Activated naive CD4-positive, alpha-beta T cell (primary cell): Measurements from ENCODE around the gene SCYL1.
"Not testable (repeated sequence)": the region's sequence is repeated elsewhere in the genome, so short reads cannot be mapped to it uniquely, and the experiment has no call there.

Experiments
- DNase-seq, 4 experiments: peaks; one replicate each; lab custom pipeline; 2025; lab: John Stamatoyannopoulos, UW

SCYL1 gene

DNA sequence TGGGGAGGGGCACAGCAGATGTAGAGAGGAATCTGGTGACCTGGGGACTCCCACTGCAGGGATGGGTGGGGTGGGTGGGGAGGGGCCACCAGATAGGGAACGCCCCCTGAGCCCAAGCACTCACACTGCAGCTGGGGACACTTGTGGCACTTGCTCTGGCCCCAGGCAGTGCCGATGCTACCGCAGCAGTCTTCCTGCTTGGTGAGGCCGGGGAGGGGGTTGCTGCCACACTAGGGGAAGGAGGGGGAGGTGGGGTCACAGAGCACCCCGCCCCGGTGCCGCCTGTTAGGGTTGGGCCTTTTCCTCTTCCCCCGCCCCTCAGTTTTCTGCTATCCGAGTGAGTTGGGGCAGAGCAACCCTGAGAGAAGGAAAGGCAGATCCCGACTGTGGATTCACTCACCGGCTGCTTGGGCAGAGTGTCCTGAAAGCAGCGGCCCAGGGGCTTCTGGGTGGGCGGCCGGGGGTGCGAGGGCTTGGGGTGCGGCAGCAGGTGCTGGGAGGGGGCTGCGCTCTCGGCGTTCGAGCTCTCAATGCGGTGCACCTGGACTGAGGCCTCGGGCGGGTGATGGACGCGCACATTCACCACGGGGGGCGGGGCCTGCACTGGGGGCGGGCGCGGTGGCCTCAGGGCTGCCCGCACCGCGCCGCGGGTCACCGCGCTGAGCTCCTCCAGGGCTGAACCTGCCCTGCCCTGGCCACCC, 28.6 kb downstream of the SCYL1 start:
- peak in 2 of 4 experiments; percentile 73 to 82 for DNase-seq

DNA sequence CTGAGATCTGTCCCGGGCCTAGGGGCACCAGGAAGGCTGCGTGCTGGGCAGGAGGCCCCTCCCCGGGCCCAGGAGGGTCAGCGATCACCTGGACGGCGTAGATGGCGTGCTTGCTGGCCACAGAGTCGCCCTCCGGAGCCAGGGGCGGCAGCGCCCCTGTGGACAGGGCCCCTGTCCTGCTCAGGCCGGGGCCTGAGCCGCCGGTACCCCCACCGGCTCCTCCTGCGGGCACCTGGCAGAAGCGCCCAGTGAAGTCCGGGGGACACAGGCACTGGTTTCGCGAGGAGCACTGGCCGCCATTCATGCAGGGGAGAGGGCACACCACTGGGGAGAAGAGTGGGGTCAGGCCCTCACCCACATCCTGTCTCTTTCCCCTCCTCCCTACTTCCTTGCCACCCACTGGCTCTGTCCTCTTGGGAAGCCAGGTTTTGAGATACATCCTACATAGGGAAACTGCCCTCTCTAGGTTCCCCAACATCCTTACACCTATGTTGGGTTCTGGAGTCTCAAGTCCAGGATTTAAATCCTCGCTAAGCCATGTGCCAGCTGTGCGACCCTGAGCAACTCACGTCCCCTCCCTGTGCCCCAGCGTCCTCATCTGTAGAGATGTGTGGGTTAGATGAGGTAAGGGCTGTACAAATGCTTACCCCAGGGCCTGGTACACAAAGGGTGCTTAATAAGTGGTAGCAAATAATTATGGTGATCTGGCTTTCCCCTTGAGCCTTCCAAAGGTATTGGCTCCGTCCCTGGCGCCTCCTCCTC, 29.4 kb downstream of the SCYL1 start:
- no peak for DNase-seq

DNA sequence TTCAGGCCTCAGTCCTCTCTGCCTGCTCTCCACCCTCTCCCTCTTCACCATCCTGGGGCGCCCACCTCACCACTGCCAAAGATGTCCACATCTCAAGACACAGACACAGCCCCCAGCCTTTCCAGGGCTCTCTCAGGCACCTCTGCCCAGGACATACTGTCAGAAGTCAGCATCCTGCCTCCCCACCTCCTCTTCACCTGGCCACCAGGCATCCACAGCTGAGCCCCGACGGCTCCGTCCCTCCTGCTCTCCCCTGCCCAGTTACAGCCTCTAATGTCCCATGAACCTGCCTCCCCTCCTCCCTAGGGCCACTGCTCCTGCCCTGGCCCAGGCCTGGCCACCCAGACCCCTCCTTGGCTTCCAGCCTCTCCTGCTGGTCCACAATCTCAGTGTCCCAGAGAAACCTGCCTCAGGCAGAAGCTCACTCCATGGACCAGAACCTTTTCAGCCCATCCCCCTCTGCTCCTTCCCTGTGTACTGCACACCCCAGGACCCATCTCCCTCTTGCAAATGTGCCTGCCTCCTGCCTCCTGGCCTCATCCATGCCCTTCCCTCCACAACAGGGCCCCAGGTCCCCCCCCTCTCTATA, 30.1 kb downstream of the SCYL1 start:
- DNase-seq: no peak

DNA sequence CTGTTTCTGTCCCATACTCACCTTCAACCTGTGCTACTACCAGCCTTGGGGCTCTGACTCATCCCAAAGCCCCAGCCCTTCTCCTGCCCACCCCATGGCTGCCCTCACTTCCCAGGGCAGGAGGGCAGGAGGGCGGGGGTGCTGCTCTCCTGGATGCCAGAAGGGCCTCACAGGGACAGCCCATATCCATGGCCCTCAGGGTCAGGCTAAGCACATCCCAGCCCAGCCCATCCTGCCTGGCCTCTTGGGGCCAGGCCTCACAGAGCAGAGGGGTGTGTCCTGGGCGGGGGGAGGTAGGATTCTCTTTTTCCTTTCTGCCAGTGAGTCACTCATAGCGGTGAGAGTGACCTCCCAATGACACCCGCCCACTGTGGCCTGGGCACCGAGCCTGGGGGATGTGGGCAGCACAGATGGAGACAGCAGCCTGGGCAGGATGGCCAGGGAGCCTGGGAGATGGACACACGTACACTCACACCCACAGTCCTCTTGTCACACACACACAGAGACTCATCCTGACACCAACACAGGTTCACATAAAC, 30.9 kb downstream of the SCYL1 start:
- DNase-seq: no peak

DNA sequence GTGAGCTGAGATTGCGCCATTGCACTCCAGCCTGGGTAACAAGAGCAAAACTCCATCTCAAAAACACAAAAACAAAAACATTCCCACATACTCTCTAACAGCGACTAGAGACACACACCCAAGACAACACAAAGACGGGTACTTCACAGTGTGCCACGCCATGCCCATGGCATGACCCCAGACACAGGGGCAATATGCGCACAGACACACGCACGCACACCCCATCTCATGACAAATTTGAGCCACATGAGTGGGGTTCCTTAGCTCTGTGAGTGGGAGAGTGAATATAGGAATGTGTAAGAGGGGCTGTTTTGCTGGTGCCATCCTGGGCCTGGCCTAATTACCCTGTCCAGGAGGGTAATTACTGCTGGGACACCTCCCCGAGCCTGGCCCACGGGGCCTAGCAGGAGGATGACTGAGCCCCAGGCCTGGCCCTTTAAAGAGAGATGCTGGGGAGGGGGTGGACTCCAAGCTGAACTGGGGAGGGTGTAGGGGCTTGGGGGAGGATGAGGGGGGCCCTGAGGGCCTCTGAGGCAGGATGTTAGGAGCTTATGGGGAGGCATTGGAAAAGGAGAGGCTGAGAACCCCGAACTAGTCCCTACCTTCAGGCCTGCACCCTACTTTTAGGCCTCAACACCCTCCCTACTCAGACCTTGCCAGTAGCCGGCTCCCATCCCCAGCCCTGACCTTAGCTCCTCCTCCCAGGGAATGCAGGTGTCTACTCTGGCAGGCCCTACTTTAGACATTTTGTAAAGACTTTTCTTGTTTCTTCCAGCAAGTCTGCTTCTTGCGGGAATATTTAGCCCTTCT, 31.8 kb downstream of the SCYL1 start:
- no peak for DNase-seq

DNA sequence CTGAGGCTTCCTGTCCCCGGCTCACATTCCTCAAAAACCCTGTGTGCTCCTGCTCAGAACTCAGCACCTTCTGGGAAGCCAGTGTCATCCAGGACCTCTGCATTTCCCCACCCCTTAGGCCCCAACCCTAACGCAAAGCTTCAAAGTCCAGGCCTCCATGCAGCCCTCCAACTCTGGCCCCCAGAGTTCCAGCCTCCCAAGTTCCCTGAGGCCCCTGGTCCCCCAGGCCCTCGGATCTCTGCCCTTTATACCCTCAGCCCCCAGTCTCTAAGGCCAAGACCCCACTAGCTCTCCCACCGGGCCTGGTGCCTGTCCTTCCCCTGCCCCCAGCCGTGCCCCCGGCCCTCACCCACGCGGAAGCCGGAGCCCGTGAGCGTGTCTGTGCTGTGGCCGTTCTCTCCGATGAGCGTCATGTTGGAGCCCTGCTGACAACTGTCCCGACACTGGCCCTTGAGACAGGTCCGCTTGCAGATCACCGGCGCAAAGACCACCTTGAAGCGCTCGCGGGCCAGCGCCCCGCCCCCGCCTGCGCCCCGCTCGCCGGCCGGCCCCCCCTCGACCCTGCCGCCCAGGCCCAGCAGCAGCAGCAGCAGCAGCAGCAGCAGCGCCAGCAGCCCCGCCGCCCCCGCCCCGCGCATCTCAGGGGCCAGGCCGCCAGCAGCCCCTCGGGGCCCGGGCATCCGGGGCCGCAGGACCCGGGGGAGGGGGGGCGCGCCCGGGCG, 32.6 kb downstream of the SCYL1 start:
- no peak for DNase-seq

DNA sequence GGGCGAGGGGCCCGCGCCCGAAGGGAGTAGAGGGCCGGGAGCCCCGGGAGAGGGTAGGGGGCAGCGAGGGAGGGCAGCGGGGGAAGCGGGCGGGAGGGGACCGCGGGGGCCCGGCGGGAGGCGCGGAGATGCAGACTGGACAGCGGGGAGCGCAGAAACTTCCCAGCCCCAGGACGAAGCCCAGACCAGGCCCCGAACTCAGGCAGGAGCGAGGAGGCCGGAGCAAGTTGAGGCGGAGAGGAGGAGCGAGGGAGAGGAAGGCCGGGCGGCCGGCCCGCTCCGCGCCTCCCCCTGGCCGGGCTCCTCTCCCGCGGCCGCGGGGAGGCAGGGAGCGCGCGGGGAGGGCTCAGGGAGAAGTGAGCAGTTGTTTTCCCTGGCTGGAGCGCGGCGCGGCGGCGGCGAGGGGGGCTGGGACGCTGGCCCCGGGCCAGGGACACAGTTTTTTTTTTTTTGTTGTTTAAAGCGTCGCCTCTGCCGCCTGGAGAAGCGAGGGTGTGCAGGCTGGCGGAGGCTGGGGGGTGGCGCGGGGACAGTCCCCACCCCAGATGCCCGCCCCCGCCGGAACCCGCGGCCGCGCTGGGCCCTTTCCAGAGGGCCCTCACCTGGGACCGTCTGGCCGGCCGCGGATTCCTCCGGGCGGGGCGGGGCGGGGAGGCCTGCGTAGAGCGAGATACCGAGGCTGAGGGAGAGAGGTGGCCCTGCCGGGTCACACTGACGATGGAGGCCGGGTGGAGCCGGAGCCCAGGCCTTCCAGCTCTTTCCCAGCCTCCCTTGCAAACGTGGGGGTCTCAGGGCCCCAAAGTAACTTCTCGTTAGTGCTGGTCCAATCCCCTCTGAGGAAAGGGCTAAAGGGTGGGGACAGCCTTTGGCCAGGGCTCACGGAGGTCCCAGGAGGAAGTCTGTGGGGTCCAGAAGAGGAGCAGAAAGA, 33.4 kb downstream of the SCYL1 start, which contains the start of gene LTBP3:
Gene LTBP3, minus strand, starts transcription at position 358 of the 928 bp plus-strand sequence. CDS start 400 bp downstream, outside the sequence.
- DNase-seq: peak in 1 of 4 experiments; percentile 40

DNA sequence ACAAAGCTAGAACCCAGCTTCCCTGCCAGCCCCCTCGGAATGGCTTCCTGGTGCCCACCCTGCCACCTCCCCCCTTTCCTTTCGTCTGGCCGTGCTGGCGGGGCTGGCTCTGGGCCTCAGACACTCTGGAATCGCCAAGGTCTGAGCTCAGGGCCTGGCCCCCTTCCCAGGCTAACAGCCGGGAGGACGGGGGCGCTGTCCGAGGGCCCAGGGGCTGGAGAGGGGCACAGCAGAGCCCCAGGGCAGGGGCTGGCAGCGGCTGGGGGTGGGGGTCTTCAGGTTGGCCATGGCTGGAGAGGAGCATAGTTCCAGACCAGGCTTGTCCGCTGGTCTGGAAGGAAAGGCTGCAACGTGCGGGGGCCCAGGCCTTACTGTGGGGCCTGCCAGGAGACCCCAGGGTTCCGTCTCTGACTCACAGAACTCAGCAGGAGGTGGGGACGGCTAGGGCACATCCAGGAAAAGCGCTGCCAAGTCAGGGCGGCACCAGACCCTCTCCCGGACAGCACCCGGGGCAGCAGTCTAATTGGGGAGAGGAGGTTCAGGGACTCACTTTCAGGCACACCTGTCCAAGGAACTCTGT, 34.1 kb downstream of the SCYL1 start:
- no peak for DNase-seq

DNA sequence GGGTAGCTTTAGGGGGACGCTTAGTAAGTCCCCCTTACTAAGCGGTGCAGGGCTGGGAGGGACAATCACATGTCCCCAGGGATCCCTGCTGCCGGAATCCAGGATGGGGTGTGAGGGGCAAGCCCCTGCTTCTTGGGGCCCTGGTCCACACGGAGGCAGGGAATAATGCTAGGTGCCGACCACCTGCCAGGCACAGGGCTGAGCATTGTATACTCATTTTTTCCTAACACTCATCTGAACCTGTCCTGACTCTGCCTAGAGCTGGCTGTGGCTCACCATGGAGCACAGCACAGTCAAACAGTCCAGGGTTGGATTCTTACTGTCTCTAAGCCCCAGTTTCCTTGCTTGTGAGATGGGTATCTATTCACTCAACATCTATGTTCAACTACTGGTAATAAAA, 34.7 kb downstream of the SCYL1 start:
- DNase-seq: no peak

DNA sequence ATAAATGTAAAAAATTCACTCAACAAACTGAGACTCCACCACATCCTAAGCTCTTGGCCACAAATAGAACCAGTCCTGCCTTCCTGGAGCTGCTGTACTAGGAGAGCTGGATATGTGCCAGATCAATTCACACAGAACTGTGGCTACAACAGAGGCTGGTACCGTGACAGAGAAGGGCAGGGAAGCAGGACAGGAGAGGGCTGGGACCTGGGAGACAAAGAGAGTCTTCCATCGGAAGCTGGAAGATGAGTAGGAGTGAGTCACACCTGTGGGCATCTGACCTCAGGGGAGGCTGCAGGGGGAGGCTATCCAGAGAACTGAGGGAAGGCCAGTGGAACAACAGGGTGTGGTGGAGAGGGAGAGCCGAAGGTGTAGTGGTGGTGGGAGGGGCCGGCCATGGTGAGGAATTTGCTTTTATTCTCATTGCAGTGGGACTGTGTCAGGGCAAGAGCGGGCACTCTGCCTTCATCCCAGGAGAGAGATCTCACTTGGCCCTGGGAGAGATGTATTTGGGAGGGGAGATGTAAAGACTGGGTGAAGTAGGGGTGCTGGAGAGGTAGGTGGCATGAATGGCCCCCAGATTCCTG, 35.2 kb downstream of the SCYL1 start:
- no peak for DNase-seq

DNA sequence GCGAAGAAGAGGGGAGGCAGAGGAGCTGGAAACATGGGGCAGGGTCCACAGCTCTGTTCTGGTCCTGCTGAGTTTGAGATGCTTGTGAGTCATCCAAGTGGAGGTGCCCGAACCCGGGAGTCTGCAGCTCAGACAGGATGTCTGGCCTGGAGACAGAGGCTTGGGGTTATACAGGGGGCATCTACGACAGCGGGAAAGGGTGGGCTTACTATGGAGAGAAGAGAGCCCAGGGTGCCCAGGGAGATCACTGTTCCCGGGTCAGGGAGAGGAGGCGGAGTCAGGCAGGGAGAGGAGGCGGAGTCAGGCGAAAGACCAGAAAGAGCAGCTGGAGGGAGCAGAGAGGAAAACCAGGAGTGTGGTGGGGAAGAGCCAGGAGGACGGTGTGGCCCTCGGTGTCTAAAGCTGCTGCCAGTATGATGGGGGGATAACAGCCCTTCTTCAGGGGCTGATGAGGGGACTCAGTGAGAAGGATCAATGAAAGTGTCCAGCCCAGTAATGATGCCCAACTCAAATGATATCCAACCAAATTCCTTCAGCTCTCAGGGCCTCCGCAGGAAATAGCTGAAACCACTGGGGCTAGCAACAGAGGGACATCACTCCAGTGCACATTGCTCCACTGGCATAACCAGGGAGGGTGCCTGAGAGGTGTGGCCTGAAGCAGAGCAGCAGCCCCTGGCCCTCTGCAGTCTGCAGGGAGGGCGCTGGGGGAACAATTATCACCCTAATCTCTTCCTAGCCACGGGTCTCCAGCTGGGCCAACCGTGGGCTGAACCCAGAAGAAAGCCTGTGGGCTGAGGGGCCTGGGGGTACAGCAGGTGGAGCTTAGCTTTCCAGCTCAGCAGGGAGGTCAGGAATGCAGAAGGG, 35.9 kb downstream of the SCYL1 start:
- DNase-seq: no peak

DNA sequence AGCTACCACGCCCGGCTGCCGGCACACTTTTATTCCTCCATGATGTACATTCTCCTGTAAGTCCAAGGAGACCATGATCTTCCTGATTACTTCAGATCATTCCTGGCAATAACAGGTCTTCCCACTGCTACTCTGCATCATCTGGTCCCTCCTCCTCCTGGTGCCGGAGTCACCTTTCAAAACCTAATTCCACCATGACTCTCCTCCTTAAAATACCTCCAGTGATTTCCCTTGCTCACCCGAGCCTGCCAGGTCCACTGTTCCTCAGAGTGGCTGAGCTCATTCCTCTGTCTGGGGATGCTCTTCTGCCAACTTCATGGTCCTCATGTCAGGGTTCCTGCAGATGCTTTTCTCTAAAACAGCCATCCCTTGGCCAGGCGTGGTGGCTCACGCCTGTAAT, 37.1 kb downstream of the SCYL1 start:
- no peak for DNase-seq

DNA sequence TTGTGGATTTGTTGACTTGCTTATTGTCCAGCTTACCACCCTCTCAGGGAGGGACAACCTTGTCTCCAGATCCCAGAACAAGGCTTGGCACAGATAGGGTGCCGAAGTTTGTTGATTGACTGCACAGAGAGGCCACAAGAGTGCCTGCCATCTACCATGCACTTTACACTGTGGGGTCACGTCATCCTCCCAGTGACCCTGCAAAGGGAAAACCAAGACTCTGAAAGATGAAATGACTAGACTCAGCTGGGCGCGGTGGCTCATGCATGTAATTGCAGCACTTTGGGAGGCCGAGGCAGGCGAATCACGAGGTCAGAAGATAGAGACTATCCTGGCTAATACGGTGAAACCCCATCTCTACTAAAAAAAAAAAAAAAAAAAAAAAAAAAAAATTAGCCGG, 37.9 kb downstream of the SCYL1 start:
- DNase-seq: no peak

DNA sequence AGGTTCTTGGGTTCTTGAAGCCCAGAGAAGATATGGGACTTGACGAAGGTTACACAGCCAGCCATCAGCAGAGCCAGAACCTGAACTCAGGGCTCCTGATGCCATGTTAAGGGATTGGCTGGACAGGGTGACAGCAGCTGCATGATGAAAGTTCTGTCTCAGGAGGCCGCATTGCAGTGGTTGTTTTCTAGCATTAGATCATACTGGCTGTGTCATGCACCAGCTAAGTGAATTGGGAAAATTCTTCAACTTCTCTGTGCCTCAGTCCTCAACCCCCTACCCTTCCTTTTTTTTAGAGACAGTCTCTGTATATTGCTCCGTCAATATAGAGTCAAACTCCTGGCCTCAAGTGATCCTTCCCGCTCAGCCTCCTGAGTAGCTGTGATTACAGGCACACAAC, 38.7 kb downstream of the SCYL1 start:
- DNase-seq: no peak

DNA sequence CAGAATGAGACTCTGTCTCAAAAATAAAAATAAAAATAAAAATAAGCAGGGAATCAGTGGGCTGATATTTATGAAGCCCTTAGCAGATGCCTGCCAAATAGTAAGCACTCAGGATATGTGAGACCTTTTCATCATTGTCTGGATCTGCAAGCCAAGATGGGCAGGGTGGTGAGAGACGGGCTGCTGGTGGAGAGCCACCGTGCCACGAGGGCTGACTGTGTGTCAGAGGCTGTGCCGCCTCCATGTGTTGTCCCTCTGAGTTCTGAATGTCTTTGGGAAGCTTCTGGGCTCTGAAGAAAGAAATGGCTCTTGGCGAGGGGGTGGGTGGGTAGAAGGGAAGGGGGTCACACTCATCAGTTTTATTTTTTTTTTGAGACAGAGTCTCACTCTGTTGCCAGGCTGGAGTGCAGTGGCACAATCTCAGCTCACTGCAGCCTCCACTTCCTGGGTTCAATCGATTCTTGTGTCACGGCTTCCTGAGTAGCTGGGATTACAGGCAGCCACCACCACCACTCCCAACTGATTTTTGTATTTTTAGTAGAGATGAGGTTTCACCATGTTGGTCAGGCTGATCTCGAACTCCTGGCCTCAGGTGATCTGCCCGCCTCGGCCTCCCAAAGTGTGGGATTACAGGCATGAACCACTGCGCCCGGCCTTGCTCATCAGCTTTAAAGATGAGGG, 40.1 kb downstream of the SCYL1 start:
- not testable (repeated sequence) for DNase-seq

DNA sequence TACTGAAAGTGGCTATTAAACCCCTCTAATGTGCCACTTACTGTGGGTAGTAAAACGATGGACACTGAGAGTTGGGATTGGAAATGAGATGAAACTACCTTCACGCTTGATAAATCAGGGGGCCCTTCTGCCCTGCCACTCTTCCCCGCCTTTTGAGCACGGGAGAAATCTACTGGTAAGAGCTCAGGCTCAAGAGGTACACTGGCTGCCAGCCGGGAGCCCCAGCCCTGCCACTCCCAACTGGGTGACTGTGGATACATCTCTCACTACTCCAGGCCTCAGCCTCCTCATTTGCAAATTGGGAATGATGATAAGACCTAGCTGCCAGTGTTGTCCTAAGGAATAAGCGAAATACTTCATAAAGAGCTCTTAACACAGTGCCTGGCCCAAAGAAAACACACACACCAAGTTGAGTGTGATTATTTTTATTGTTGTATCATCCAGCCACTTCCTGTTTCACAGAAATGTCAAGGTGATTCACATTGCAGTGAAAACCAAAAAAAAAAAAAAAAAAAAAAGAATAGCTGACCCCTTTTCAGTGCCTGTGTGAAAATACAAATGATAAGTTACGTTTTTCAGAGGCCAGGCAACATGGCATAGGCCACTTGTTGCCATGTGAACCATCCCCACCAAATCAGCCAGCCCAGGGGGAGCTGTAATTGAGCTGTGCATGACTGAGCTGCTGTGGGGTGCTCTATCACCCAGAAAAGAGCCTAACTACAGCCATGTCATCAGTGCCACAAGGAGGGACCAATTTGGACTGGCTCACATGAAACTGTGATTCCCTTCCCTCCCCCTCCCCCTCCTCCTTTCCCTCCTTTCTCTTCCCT, 41.0 kb downstream of the SCYL1 start:
- DNase-seq: no peak
